Hepatocyte (in vitro differentiated cells): ENCODE measurements around the gene RRAD. TPM values are rescaled to one million over a fixed set of nuclear protein-coding genes. Genes with fewer than 3 reads are reported as not detected.
A peak's percentile ranks its signal among the peaks of the same experiment; 100 is the strongest.

ENCODE experiments used
- DNase-seq: peaks from one replicate; pipeline ENCODE4 v3.0.0-alpha.2; 2016; ENCODE audit warnings: low spot score
- H2AFZ ChIP-seq: fragments of 200-600 bp; sonication (generic); 2 replicates; pipeline ENCODE4 v1.6.0; 2016; ENCODE audit warnings: antibody characterized with exemption, mild to moderate bottlenecking
- H3K27ac ChIP-seq: fragments of 200-600 bp; sonication (generic); 2 replicates; pipeline ENCODE4 v1.5.1; 2016; ENCODE audit warnings: mild to moderate bottlenecking
- H3K27me3 ChIP-seq: fragments of 200-600 bp; sonication (generic); 2 replicates; pipeline ENCODE4 v1.6.1; 2016
- H3K36me3 ChIP-seq: fragments of 200-600 bp; sonication (generic); replicated peaks from 2 replicates; pipeline ENCODE4 v1.5.1; 2016; ENCODE audit warnings: low read depth; ENCODE audit not compliant: insufficient read depth
- H3K4me1 ChIP-seq: fragments of 200-600 bp; sonication (generic); 2 replicates; pipeline ENCODE4 v1.5.1; 2016; ENCODE audit warnings: mild to moderate bottlenecking, moderate library complexity; ENCODE audit not compliant: insufficient read depth
- H3K4me2 ChIP-seq: fragments of 200-600 bp; sonication (generic); 2 replicates; pipeline ENCODE4 v1.6.0; 2016
- H3K4me3 ChIP-seq: fragments of 200-600 bp; sonication (generic); 2 replicates; pipeline ENCODE4 v1.5.1; 2016; ENCODE audit warnings: mild to moderate bottlenecking
- H3K79me2 ChIP-seq: fragments of 200-600 bp; sonication (generic); 2 replicates; pipeline ENCODE4 v1.6.0; 2017; ENCODE audit warnings: mild to moderate bottlenecking
- H3K9me2 ChIP-seq: fragments of 200-600 bp; sonication (generic); replicated peaks from 2 replicates; pipeline ENCODE4 v1.6.0; 2017; ENCODE audit warnings: mild to moderate bottlenecking; ENCODE audit not compliant: insufficient read depth
- H3K9me3 ChIP-seq: fragments of 200-600 bp; sonication (generic); 2 replicates; pipeline ENCODE4 v1.5.1; 2016; ENCODE audit warnings: low read depth, mild to moderate bottlenecking
- H4K20me1 ChIP-seq: fragments of 200-600 bp; sonication (generic); 2 replicates; pipeline ENCODE4 v1.6.0; 2016; ENCODE audit warnings: mild to moderate bottlenecking; ENCODE audit not compliant: insufficient read depth, poor library complexity, severe bottlenecking
- EZH2 ChIP-seq: fragments of 200-600 bp; sonication (generic); IDR thresholded peaks from 2 replicates; pipeline ENCODE4 v1.6.1; 2016; ENCODE audit warnings: antibody characterized with exemption, mild to moderate bottlenecking, borderline replicate concordance
- EZH2phosphoT487 ChIP-seq: fragments of 200-600 bp; sonication (generic); IDR thresholded peaks from one replicate; pipeline ENCODE4 v1.6.1; 2018; ENCODE audit warnings: antibody characterized with exemption, mild to moderate bottlenecking, low read depth, moderate library complexity; ENCODE audit not compliant: unreplicated experiment, severe bottlenecking
- WGBS: methylation state at CpG from one replicate; pipeline ENCODE4 v1.1.6; 2016; ENCODE audit warnings: low lambda C conversion rate; ENCODE audit errors: missing lambda C conversion rate; 5-methylcytosine and 5-hydroxymethylcytosine counted together
- polyA plus RNA-seq: library from polyadenylated mRNA; unstranded; fragments of >200 nt; fragmentation: Nextera tagmentation; extraction: Ambion mirVana; gene quantifications from 2 replicates; pipeline ENCODE4 v1.2.1, GENCODE V29; 2016
- total RNA-seq: library from RNA; depleted of rRNA; stranded (reverse); fragments of >200 nt; gene quantifications from 2 replicates; pipeline ENCODE4 v1.2.3, GENCODE V29; 2014
- TF ChIP-seq, protein P1 (sequence below): fragments of 200-600 bp; sonication (generic); IDR thresholded peaks from 2 replicates; pipeline ENCODE4 v1.5.1; 2016; ENCODE audit warnings: antibody characterized with exemption, mild to moderate bottlenecking; ENCODE audit not compliant: poor library complexity

RRAD gene
- total and polyA plus RNA-seq, 2 experiments from 2014 or later: 8.8 to 16.3 TPM

DNA sequence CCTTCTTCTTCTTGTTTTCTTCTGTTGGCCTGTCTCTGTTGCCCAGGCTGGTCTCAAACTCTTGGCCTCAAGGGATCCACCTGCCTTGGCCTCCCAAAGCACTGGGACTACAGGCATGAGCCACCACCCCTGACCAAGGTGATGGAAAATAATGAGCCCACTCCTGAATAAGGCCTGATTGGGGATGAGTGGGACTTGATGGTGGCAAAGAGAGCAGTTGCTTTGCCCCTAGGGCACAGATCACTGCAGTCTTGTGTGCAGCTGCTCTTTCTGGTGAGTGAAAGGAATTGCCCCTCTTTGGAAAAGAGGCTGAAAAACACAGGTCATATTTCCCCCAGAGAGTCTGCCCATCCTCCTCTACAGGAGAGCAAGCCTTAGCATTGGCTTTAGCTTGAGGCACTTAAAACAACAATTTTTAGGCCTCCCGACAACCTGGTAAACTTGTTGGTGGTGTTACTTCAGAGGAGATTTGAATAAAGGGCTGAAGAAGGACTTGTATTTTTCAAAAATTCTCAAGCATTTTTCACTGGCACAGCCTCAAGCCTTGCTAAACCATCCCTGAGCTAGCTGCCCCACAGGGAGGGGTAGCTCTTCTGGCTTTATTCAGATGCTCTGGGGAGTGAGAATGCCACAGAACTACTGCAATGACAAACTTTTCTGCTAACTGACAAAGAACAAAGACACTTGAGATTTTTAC is 51.1 kb downstream of the RRAD start:
- peaks cover 3% of the 10 kb centered on the region for H3K4me1 ChIP-seq
- no peaks in the 10 kb centered on the region for H4K20me1 ChIP-seq
- TF ChIP-seq EZH2phosphoT487 (no peak), EZH2 (no peak)
- TF ChIP-seq, protein P1, sequence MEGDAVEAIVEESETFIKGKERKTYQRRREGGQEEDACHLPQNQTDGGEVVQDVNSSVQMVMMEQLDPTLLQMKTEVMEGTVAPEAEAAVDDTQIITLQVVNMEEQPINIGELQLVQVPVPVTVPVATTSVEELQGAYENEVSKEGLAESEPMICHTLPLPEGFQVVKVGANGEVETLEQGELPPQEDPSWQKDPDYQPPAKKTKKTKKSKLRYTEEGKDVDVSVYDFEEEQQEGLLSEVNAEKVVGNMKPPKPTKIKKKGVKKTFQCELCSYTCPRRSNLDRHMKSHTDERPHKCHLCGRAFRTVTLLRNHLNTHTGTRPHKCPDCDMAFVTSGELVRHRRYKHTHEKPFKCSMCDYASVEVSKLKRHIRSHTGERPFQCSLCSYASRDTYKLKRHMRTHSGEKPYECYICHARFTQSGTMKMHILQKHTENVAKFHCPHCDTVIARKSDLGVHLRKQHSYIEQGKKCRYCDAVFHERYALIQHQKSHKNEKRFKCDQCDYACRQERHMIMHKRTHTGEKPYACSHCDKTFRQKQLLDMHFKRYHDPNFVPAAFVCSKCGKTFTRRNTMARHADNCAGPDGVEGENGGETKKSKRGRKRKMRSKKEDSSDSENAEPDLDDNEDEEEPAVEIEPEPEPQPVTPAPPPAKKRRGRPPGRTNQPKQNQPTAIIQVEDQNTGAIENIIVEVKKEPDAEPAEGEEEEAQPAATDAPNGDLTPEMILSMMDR: no peak
- H3K79me2 ChIP-seq: no peaks in the 10 kb centered on the region
- 43% methylated on average over 1 of the region's 1 CpG for WGBS
- no peak overlapping the region for H3K4me2 ChIP-seq
- no peak overlapping the region for H2AFZ ChIP-seq
- no peaks in the 10 kb centered on the region for H3K27me3 ChIP-seq
- no peaks in the 10 kb centered on the region for H3K36me3 ChIP-seq
- DNase-seq: no peak
- no peaks in the 10 kb centered on the region for H3K9me3 ChIP-seq
- no peak overlapping the region for H3K27ac ChIP-seq
- H3K9me2 ChIP-seq: no peaks in the 10 kb centered on the region
- no peak overlapping the region for H3K4me3 ChIP-seq

- DNase-seq: no peak
- Histone ChIP-seq H3K4me2 (no peak overlapping the region), H2AFZ (no peak overlapping the region), H3K79me2 (no peaks in the 10 kb centered on the region), H3K9me3 (no peaks in the 10 kb centered on the region), H4K20me1 (no peaks in the 10 kb centered on the region), H3K4me3 (no peak overlapping the region), H3K36me3 (no peaks in the 10 kb centered on the region), H3K4me1 (peaks cover 3% of the 10 kb centered on the region), H3K27me3 (no peaks in the 10 kb centered on the region), H3K9me2 (no peaks in the 10 kb centered on the region), H3K27ac (no peak overlapping the region)
- no peak for TF ChIP-seq EZH2
These were observed 51.7 kb downstream of the RRAD start for GRCh38 chr16:66873685-66874055.

- Histone ChIP-seq H3K4me1 (peaks cover 3% of the 10 kb centered on the region), H3K9me3 (no peaks in the 10 kb centered on the region), H3K27ac (peak overlapping the region; percentile 39), H3K36me3 (no peaks in the 10 kb centered on the region), H3K9me2 (no peaks in the 10 kb centered on the region), H3K4me3 (no peak overlapping the region), H3K79me2 (no peaks in the 10 kb centered on the region), H3K4me2 (peak overlapping the region; percentile 82), H2AFZ (peak overlapping the region; percentile 73), H3K27me3 (no peaks in the 10 kb centered on the region), H4K20me1 (no peaks in the 10 kb centered on the region)
- peak; percentile 94 for DNase-seq
- 6% methylated on average over 37 of the region's 39 CpGs for WGBS
- no peak for TF ChIP-seq EZH2phosphoT487
- TF ChIP-seq, protein P1: peak; percentile 96
- TF ChIP-seq EZH2: no peak
These were observed 52.2 kb downstream of the RRAD start for GRCh38 chr16:66872943-66873684.

DNA sequence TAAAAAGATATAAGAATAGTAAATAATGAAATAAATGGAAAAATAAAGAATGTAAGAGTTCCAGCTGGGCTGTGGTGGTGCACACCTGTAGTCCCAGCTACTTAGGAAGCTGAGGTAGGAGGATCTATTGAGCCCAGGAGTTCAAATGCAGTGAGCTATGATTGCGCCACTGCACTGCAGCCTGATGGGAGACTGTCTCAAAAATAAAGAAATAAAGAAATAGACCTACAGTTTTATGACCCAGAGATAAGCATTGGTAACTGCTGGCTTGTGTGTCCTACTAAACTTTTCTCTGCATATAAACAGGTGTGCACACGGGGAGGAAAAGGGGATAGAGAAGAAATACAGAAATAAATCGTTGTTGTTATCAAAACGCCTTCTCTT is 52.8 kb downstream of the RRAD start:
- no peak for TF ChIP-seq EZH2phosphoT487
- TF ChIP-seq EZH2: no peak
- Histone ChIP-seq H3K4me1 (peaks cover 3% of the 10 kb centered on the region), H3K79me2 (no peaks in the 10 kb centered on the region), H3K4me2 (peak overlapping the region; percentile 82), H3K9me2 (no peaks in the 10 kb centered on the region), H3K9me3 (no peaks in the 10 kb centered on the region), H3K27me3 (no peaks in the 10 kb centered on the region), H4K20me1 (no peaks in the 10 kb centered on the region), H3K36me3 (no peaks in the 10 kb centered on the region), H2AFZ (peak overlapping the region; percentile 73), H3K4me3 (no peak overlapping the region), H3K27ac (peak overlapping the region; percentile 39)
- no peak for DNase-seq
- 68% methylated on average over 4 of the region's 4 CpGs for WGBS
